ENCODE results near the gene AQP5.

DNA sequence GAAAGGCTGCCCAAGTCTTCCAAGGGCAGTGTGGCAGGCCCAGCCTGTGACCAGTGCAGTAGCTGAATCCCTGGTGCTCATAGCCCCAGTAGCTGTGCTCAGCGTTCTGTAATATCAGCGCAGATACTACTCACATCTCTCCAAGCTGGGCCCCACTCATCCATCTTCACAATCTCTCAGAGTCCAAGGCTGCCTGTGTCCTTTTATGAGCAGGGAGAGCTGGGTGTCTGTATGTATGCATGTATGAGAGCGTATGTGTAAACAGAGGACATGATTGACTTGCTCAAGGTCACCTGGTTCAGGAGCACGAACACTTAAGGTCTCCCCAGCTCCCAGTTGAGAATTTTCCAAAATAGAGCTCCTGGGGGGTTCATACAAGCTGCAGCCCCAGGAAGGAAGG, 16.5 kb downstream of the AQP5 start:
- TF ChIP-seq, protein P1, sequence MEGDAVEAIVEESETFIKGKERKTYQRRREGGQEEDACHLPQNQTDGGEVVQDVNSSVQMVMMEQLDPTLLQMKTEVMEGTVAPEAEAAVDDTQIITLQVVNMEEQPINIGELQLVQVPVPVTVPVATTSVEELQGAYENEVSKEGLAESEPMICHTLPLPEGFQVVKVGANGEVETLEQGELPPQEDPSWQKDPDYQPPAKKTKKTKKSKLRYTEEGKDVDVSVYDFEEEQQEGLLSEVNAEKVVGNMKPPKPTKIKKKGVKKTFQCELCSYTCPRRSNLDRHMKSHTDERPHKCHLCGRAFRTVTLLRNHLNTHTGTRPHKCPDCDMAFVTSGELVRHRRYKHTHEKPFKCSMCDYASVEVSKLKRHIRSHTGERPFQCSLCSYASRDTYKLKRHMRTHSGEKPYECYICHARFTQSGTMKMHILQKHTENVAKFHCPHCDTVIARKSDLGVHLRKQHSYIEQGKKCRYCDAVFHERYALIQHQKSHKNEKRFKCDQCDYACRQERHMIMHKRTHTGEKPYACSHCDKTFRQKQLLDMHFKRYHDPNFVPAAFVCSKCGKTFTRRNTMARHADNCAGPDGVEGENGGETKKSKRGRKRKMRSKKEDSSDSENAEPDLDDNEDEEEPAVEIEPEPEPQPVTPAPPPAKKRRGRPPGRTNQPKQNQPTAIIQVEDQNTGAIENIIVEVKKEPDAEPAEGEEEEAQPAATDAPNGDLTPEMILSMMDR (IDR thresholded peaks at IDR 0.05) = no peak
- no peak for TF ChIP-seq ZFX (IDR thresholded peaks at IDR 0.05; ENCODE audit: borderline replicate concordance)
